Measurements from ENCODE around the gene AKAP10.
"Not testable (repeated sequence)": the region's sequence is repeated elsewhere in the genome, so short reads cannot be mapped to it uniquely, and the experiment has no call there.

AKAP10 gene

DNA sequence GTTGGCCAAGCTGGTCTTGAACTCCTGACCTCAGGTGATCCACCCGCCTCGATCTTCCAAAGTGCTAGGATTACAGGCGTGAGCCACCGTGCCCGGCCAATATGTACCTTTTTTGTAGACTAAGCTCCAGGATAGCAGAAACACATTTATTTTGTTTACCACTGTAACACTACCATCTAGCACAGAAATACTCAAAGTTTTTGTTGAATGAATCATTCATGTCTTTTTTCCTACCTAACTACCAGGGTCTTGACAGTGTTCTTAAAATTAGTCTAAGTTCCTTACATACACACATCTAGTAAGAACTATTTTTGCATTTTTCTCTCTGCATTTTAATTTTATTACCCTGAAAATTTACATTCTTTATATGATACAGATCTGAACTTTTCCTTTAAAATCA is 44.4 kb downstream of the AKAP10 start:
- DNase-seq (ENCODE audit: low read depth in 2 of 2): no peak

DNA sequence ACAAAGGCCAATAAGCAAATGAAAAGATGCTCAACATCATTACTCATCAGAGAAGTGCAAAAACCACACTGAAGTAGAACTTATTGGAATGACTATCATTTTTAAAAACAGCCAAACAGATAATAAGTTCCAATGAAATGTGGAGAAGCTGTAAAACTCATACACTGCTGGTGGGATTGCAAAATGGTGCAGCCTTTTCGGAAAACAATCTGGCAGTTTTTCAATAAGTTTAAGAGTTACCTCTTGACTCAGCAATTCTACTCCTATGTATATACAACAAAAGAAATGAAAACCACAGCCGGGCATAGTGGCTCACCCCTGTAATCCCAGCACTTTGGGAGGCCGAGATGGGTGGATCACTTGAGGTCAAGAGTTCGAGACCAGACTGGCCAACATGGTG is 49.3 kb downstream of the AKAP10 start:
- no peak for DNase-seq (ENCODE audit: low read depth in 2 of 2)

DNA sequence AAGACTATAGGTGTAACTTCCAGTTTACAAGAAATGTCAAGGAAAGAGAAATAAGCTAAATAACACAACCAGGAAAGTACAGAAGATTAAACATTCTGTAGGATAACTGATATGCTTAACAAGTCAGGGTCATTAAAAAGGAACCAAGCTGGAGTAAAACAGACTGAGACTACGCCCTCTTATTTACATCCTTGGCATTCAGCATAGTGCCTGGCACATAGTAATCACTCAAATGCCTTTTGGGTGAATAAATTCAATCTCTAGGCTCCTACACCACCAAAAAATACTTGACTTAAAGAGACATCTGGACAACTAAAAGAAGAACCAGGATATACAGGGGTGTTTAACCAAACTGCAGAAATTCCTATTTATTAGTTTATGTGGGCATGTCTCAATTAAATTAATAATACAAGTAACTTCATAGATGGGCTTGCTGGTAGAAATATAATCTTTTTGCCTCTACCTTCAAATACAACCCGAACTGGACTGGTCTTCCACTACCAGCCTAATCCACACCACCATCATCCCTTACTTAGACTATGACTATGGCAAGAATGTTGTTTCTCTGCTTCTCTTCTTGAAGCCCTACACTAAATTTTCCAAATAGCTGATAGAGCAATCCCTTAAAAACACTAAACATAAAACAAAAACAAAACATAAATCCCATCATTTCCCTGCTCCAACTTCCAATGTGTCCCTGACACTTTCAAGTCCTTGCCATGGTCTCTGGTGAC is 62.2 kb downstream of the AKAP10 start:
- DNase-seq (ENCODE audit: low read depth in 2 of 2): no peak

GRCh38 chr17:19911033-19911432 is 66.6 kb downstream of the AKAP10 start:
- no peak for DNase-seq (ENCODE audit: low read depth in 2 of 2)

GRCh38 chr17:19909139-19909538 is 68.5 kb downstream of the AKAP10 start:
- no peak for DNase-seq (ENCODE audit: low read depth in 2 of 2)

- DNase-seq (ENCODE audit: low read depth in 2 of 2): no peak
These were observed 72.1 kb downstream of the AKAP10 start for GRCh38 chr17:19905502-19905901.

GRCh38 chr17:19904924-19905323 is 72.7 kb downstream of the AKAP10 start:
- DNase-seq (ENCODE audit: low read depth in 2 of 2): no peak

GRCh38 chr17:19904412-19904811 is 73.2 kb downstream of the AKAP10 start:
- no peak for DNase-seq (ENCODE audit: low read depth in 2 of 2)

GRCh38 chr17:19900809-19901208 is 76.8 kb downstream of the AKAP10 start:
- DNase-seq (ENCODE audit: low read depth in 2 of 2): no peak

- no peak for DNase-seq (ENCODE audit: low read depth in 2 of 2)
These were observed 79.7 kb downstream of the AKAP10 start for GRCh38 chr17:19897903-19898302.

- DNase-seq (ENCODE audit: low read depth in 2 of 2): no peak
These were observed 80.4 kb downstream of the AKAP10 start for GRCh38 chr17:19897090-19897837.

- DNase-seq (ENCODE audit: low read depth in 2 of 2): no peak
These were observed 80.9 kb downstream of the AKAP10 start for GRCh38 chr17:19896679-19897078.

DNA sequence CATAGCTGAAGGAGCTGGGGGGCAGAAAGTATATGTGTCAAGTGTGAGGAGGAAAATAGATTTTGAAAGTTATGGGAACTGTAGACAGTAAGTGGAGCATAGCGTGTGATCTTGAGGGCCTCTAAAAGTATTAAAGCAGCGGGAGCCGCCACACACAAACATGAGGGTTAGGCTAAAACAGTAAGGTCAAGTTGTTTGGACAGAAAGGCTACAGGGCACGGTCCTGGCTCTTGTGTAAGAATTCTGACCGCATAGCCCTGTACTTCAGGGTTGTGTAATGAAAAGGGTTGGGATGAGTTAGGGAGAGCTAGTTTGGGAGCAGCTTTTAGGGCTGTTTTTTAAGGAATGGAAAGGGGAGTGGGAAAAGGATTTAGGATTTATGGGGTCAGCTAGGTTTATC is 87.1 kb downstream of the AKAP10 start:
- not testable (repeated sequence) for DNase-seq (ENCODE audit: low read depth in 2 of 2)

DNA sequence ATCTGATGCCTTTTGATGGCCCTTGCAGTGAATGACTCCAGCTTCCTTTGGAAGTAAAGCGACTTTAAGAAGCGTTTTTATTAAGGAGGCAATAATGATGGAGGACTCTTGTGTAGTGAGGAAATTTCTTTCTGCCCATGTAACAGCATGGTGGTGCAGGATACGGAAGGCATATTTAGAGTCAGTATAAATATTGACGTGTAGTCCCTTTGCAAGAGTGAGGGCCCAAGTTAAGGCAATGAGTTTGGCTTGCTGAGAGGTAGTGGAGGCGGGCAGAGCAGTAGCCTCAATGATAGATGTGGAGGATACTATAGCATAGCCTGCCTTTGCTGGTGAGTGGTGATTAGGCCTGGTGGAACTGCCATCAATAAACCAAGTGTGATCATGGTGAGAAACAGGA is 87.6 kb downstream of the AKAP10 start:
- DNase-seq (ENCODE audit: low read depth in 2 of 2): not testable (repeated sequence)

DNA sequence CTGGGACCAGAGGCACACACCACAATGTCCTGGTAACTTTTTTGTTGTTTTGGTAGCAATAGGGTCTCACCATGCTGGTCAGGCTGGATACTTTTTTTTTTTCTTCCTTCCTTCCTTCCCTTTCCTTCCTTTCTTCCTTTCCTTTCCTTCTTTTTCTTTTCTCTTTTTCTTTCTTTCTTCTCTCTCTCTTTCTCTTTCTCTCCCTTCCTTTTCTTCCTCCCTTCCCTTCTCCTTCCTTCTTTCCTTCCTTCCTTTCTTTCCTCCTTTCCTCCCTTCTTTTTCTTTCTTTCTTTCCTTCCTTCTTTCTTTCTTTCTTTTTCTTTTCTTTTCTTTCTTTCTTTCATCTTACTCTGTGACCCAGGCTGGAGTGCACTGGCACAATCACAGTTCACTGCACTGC is 91.5 kb downstream of the AKAP10 start:
- DNase-seq (ENCODE audit: low read depth in 2 of 2): no peak

- DNase-seq (ENCODE audit: low read depth in 2 of 2): no peak
These were observed 94.0 kb downstream of the AKAP10 start for GRCh38 chr17:19883537-19884215.

- DNase-seq (ENCODE audit: low read depth in 2 of 2): no peak
These were observed 97.2 kb downstream of the AKAP10 start for GRCh38 chr17:19880393-19880792.

GRCh38 chr17:19877364-19877945 is 100.2 kb downstream of the AKAP10 start:
- DNase-seq (ENCODE audit: low read depth in 2 of 2): no peak

DNA sequence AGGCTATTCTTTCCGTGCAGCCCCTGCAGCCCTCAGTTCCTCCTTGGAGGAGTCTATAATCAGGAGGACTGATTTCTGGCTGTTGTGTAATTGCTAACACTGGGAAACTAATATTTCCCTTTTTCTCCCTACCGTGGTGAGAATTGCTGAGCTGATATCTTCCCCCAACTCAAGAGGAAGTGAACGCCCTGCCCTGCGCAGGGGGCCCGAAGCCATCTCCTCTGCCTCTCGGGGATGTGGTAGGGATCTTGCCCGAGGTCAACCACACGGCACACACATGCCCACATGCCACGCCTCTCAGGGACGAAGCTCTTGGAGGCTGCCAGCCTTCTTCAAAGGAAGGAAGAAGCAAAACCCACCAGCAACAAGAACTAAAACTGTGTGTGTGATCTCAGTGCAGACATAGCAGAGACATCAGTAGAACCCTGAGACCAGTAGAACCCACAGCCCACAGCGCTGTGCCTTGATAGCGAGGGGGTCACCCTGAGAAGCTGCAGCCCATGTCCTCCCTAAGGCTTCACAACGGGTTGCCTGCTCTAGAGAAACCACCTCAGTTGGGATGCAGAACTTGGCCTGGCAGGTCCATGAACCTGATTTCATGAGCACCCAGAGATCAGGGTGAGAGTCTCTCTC is 101.0 kb downstream of the AKAP10 start:
- no peak for DNase-seq (ENCODE audit: low read depth in 2 of 2)

- DNase-seq (ENCODE audit: low read depth in 2 of 2): no peak
These were observed 103.4 kb downstream of the AKAP10 start for GRCh38 chr17:19874256-19874655.

- DNase-seq (ENCODE audit: low read depth in 2 of 2): no peak
These were observed 104.3 kb downstream of the AKAP10 start for GRCh38 chr17:19873346-19873745.

DNA sequence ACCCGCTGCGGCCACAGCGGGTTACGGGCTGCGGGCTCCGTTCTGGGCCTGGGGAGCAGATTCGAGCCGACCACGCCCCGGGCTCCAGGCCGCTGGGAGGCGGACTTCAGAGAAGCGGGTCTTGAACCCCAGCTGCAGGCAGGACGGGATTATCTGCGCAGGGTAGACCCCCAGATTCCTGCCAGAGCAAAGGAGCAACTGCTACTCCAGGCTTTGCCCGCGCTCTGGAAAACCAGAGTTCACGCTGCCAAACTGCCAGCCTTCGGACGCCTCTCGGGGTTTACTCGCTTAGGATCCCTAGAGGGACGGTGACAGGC is 109.6 kb downstream of the AKAP10 start:
- DNase-seq (ENCODE audit: low read depth in 2 of 2): no peak
